Stimulated activated CD8-positive, alpha-beta memory T cell treated with anti-CD3 and anti-CD28 coated beads, Interleukin-2, amount 100 ng/mL, for 48 hours (primary cell): ENCODE results near the gene TPMT.
"Not testable (repeated sequence)": the region's sequence is repeated elsewhere in the genome, so short reads cannot be mapped to it uniquely, and the experiment has no call there.

Experiments
- DNase-seq, 2 donors: peaks; one replicate each; pipeline ENCODE4 v3.0.0-alpha.2; 2020; ENCODE audit warnings: low read depth in 2 of 2

The TPMT gene

DNA sequence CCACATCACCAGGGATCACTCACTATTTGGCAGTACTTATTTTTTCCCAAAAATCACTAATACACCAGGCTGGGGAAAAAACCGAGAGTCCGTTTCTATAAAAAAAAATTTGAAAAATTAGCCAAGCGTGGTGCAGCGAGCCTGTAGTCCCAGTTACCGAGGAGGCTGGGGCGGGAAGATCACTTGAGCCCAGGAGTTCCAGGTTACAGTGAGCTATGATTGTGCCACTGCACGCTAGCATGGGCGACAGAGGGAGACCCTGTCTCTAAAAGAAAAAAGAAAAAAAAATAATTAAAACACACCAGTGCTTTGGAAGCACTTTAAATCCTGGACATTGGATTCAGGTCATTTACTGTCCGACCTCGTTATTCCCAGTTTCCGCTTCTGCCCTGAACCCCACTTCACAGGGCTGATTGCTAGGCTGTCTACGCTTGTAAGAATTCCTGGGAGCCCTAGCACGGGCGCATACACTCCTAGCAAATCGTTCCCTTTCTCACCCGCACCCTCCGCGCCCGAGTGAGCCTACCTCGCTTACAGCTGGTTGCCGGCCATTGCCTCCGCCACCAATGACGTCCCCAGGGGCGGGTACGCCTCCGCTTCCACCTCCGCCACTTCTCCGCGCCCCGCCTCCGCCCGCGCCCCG, at the start of gene TPMT:
Gene TPMT, minus strand, starts transcription at position 571 of the 643 bp plus-strand sequence. CDS start 5,950 bp downstream, outside the sequence.
- no peak for DNase-seq

- DNase-seq, result no peak
Measured at GRCh38 chr6:18203786-18204185, 48.9 kb upstream of the TPMT start.

DNA sequence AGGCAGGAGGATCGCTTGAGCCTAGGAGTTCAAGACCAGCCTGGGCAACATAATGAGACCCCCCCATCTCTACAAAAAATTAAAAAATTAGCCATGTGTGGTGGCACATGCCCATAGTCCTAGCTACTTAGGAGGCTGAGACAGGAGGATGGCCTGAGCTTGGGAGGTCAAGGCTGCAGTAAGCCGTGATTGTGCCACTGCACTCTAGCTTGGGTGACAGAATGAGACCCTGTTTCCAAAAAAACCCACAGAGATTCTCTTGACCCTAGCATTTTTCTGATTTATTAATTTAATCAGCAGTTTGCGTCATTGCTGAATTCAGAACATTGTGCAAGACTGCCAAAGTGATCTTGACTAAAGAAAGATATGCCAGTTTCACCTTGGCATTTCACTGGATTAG, 37.1 kb upstream of the TPMT start:
- DNase-seq, result no peak

GRCh38 chr6:18189196-18189595, 34.3 kb upstream of the TPMT start:
- no peak for DNase-seq

DNA sequence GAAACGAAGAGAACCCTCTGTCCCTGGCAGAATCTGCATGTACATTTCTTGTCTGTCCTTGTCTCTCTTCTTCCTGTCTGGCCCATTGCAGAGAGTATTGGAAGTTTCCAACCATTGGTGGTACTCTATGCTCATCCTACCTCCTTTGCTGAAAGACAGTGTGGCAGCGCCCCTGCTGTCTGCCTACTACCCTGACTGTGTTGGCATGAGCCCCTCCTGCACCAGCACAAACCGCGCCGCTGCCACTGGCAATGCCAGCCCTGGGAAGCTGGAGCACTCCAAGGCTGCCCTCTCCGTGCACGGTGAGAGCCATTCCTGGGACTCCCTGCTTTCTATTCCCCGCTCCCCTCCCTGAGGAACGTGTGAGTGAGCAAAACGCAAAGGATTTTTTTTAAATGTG, 32.8 kb upstream of the TPMT start:
- DNase-seq, result no peak

DNA sequence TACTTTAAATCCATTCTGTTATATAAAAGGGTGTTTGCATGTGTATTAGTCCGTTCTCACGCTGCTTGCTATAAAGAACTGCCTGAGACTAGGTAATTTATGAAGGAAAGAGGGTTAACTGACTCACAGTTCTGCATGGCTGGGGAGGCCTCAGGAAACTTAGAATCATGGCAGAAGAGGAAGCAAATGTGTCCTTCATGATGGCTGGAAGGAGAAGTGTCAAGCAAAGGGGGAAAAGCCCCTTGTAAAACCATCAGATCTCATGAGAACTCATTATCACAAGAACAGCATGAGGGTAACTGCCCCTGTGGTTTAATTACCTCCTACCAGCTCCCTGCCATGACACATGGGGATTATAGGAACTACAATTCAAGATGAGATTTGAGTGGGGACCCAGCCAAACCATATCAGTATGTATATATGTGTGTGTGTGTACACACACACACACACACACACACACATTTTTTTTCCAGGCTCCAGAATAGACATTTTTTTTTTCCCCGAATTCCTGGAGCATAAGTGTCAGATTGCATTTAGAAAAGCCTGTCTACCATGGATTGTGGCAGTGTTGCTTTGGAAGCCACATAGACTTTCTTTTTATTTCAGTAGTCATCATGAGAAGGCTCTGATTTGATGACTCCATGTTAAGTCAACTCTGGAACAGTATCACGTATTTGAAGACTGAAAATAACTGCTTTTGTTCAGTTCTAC, 31.8 kb upstream of the TPMT start:
- DNase-seq, result no peak

DNA sequence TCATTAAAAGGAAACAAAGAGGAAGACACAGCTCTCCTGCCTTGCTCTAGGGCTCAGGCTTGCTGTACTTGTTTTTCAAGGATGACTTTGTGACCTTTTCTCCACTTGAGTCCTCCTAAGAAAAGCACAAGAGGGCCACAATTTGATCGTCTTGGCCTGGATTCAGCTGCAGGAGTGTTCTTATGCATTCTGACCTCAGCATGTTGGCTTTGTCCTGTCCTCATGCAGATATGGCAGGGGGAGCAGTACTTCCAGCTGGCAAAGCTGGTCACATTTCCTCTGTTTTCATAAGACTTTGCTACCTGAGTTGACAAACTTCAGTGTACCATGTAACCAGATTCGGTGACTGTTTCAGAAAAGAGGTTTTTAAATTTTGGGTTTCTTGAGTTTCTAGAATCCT, 31.2 kb upstream of the TPMT start:
- DNase-seq, result no peak

GRCh38 chr6:18185624-18186023, 30.7 kb upstream of the TPMT start:
- no peak for DNase-seq

DNA sequence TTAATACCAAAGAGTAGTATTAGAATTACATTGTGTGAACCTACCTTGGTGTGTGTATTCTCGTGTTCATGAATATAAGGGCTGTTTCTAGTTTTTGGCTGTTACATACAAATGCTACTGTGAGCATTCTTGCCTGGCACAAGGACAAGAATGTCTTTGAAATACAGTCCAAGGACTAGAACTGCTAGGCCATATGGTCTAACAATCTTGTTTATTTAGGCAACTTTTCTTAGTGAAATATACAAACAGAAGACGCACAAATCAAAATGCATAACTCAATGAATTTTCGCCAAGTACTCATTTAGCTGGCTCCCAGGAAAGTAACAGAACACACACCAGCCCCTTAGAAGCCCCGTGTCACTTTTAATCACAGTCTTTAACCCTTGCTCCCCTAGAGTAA, 28.9 kb upstream of the TPMT start:
- DNase-seq, result no peak

DNA sequence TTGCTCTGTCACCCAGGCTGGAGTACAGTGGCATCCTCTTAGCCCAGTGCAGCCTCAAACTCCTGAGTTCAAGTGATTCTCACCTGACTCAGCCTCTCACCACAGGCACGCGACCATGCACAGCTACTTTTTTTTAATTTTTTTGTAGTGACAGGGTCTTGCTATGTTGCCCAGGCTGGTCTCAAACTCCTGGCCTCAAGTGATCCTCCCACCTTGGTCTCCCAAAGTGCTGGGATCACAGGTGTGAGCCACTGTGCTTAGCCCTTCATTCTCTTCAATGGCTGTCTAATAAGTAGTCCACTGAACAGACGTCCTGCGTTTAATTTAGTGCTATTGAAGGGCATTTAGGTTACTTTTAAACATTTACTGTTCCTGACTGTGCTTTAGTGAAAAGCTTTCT, 27.7 kb upstream of the TPMT start:
- DNase-seq, result no peak

- no peak for DNase-seq
Measured at GRCh38 chr6:18179770-18180356, 25.0 kb upstream of the TPMT start.

GRCh38 chr6:18178960-18179615, 24.2 kb upstream of the TPMT start:
- no peak for DNase-seq

DNA sequence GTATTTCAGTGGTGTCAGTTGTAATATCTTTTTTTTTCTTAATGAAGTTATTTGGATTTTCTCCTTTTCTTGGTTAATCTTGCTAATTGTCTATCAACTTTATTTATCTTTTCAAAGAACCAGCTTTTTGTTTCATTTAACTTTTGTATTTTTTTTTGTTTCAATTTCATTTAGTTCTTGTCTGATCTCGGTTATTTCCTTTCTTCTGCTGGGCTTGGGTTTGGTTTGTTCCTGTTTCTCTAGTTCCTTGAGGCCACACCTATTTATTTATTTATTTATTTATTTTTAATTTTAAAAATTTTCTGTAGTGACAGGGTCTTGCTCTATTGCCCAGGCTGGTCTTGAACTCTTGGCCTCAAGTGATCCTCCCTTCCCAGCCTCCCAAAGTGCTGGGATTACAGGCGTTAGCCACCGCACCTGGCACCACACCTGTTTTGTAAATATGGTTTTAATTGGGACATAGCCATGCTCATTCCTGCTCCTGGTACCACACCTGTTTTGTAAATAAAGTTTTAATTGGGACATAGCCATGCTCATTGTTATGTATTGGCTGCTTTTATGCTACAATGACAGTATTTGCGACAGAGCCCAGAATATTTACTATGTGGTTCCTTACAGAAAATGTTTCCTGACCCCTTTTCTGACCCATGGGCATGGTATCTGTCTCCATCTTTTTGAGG, 22.5 kb upstream of the TPMT start:
- DNase-seq, result no peak

DNA sequence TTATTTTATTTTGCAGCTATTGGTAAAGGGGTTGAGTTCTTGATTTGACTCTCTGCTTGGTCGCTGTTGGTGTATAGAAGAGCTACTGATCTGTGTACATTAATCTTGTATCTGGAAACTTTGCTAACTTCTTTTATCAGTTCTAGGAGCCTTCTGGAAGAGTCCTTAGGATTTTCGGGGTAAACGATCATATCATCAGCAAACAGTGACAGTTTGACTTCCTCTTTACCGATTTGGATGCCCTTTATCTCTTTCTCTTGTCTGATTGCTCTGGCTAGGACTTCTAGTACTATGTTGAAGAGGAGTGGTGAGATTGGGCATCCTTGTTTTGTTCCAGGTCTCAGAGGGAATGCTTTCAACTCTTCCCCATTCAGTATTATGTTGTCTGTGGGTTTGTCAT, 21.3 kb upstream of the TPMT start:
- DNase-seq, result not testable (repeated sequence)

DNA sequence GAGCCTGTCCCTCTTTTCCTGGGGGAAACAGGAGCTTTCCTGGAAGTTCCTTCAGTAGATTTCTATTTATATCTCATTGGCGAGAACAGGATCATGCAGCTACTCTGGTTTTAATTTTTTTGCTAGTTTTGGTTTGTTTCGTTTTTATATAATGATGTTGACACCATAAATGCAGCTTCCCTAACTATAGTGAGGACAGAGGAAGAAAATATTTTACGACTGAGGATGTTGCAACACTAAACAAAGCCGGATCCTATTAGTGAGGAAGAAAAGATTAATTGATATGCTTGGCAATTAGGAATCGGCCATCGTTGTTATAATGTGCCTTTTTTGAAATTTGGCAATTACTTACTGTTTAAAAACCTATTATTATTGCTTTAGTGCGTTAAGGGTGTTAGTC, 17.0 kb upstream of the TPMT start:
- no peak for DNase-seq

- no peak for DNase-seq
Measured at GRCh38 chr6:18168264-18168663, 13.4 kb upstream of the TPMT start.

GRCh38 chr6:18166312-18167036, 11.6 kb upstream of the TPMT start:
- DNase-seq, result no peak

DNA sequence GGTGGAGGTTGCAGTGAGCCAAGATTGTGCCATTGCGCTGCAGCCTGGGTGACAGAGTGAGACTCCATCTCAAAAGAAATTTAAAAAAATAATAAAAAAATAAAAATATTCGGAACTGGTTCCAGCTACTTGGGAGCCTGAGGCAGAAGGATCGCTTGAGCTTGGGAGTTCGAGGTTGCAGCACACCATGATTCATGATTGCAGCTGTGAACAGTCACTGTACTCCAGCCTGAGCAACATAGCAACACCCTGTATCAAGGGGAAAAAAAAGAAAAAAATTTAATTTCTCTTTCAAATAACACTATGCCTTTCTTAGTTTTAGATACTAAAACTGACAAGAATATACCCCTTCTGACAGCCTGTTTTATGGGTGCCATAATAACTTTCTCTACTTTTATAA, 10.9 kb upstream of the TPMT start:
- no peak for DNase-seq

GRCh38 chr6:18162401-18162800, 7.5 kb upstream of the TPMT start:
- DNase-seq, result no peak

DNA sequence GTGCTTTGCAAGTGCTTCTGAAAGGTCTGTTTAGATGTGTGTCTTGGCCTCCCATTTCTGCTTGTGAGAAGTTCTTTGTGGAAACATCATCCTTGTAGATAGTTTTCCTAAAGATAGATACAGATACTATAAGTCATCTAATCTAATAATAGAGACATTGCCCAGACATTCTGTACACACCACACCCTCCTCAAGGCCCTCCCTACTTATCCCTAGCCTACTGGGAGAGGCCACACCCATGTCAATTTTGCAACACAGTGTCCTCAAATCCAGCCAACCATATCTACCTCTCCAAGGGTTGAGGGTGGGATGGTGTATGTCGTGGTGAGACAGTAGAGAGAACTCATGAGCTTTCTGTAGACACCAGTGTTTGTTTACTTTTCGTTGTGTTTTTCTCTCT, 6.6 kb upstream of the TPMT start:
- DNase-seq, result no peak

- no peak for DNase-seq
Measured at GRCh38 chr6:18160911-18161310, 6.0 kb upstream of the TPMT start.
